Bronchial epithelial cell (primary cell): ENCODE data around the gene SERP2. TPM values are rescaled to one million over a fixed set of nuclear protein-coding genes. Genes with fewer than 3 reads are reported as not detected.

Experiments
- DNase-seq: peaks from one replicate; pipeline ENCODE4 v3.0.0-alpha.2; 2010; ENCODE audit warnings: low read depth
- FAIRE-seq: peaks from 2 replicates; lab custom pipeline; 2011; peaks lifted over from hg19 to GRCh38; lab: Jason Lieb, UNC
- H3K27me3 ChIP-seq: 2 replicates; pipeline ENCODE4 v1.5.1; 2011; ENCODE audit warnings: low read length; ENCODE audit not compliant: control insufficient read depth, insufficient read depth
- H3K36me3 ChIP-seq: 2 replicates; pipeline ENCODE4 v1.5.1; 2011; ENCODE audit warnings: low read length; ENCODE audit not compliant: control insufficient read depth, insufficient read depth
- H3K4me3 ChIP-seq: 2 replicates; pipeline ENCODE4 v1.5.1; 2011; ENCODE audit warnings: mild to moderate bottlenecking, low read depth, low read length, control low read depth
- CTCF ChIP-seq: IDR thresholded peaks from 2 replicates; pipeline ENCODE4 v1.5.1; 2011; ENCODE audit warnings: mild to moderate bottlenecking, moderate library complexity, low read length, control low read depth, inconsistent platforms; ENCODE audit not compliant: insufficient read depth, severe bottlenecking
- total RNA-seq: library from RNA; depleted of rRNA; stranded (reverse); fragments of >200 nt; gene quantifications from 2 replicates; pipeline ENCODE4 v1.2.1, GENCODE V29; 2014

The SERP2 gene
- total RNA-seq, 1 donor from 2014 or later, result 1.1 TPM

- DNase-seq (no peak), FAIRE-seq (no peak)
- H3K4me3 ChIP-seq, result no peak overlapping the region
- H3K36me3 ChIP-seq, result no peaks in the 10 kb centered on the region
- no peak for TF ChIP-seq CTCF
- no peaks in the 10 kb centered on the region for H3K27me3 ChIP-seq
Observed at GRCh38 chr13:44389060-44389666, 15.5 kb downstream of the SERP2 start.

GRCh38 chr13:44389876-44390275 is 16.3 kb downstream of the SERP2 start:
- no peak for FAIRE-seq
- H3K27me3 ChIP-seq, result no peaks in the 10 kb centered on the region
- no peaks in the 10 kb centered on the region for H3K36me3 ChIP-seq
- no peak for TF ChIP-seq CTCF
- H3K4me3 ChIP-seq, result no peak overlapping the region
- no peak for DNase-seq

GRCh38 chr13:44393391-44393790 is 19.8 kb downstream of the SERP2 start:
- Histone ChIP-seq H3K4me3 (no peak overlapping the region), H3K36me3 (no peaks in the 10 kb centered on the region), H3K27me3 (no peaks in the 10 kb centered on the region)
- TF ChIP-seq CTCF, result no peak
- no peak for FAIRE-seq
- no peak for DNase-seq

- FAIRE-seq, result no peak
- Histone ChIP-seq H3K27me3 (no peaks in the 10 kb centered on the region), H3K4me3 (no peak overlapping the region), H3K36me3 (no peaks in the 10 kb centered on the region)
- DNase-seq, result peak; percentile 25
- TF ChIP-seq CTCF, result no peak
Observed at GRCh38 chr13:44394658-44395057, 21.0 kb downstream of the SERP2 start.

GRCh38 chr13:44395976-44396694 is 22.5 kb downstream of the SERP2 start:
- H3K36me3 ChIP-seq, result no peaks in the 10 kb centered on the region
- H3K27me3 ChIP-seq, result no peaks in the 10 kb centered on the region
- FAIRE-seq, result no peak
- DNase-seq, result no peak
- TF ChIP-seq CTCF, result no peak
- no peak overlapping the region for H3K4me3 ChIP-seq
